ENCODE data around the gene PDE6H.

The PDE6H gene

GRCh38 chr12:15001733-15002382, 29.0 kb downstream of the PDE6H start:
- Histone ChIP-seq H3K79me2 (ENCODE audit: control insufficient read depth, insufficient read depth, low read length, poor library complexity) (no peaks in the 10 kb centered on the region), H3K4ac (ENCODE audit: low read depth, low read length) (no peak overlapping the region), H4K12ac (ENCODE audit: low read depth, low read length) (no peak overlapping the region), H3K27ac (ENCODE audit: low read depth, low read length) (no peak overlapping the region), H4K91ac (ENCODE audit: low read depth, low read length) (no peak overlapping the region), H3K79me1 (ENCODE audit: low read length) (peaks cover 5% of the 10 kb centered on the region), H2AK5ac (ENCODE audit: low read length) (no peak overlapping the region), H3K23ac (ENCODE audit: low read length) (no peak overlapping the region), H3K4me3 (ENCODE audit: low read depth, low read length) (no peak overlapping the region), H3K18ac (ENCODE audit: low read length) (no peak overlapping the region), H3K4me2 (ENCODE audit: low read length) (no peak overlapping the region), H3K14ac (ENCODE audit: low read length) (no peak overlapping the region), H3K27me3 (ENCODE audit: insufficient read depth, low read length) (no peaks in the 10 kb centered on the region), H2BK5ac (ENCODE audit: low read depth, low read length, poor library complexity) (no peak overlapping the region), H3K36me3 (ENCODE audit: control insufficient read depth in 1 of 2, insufficient read depth in 2 of 2, low read length in 2 of 2) (no peaks in the 10 kb centered on the region), H3K4me1 (ENCODE audit: control insufficient read depth in 1 of 2, insufficient read depth in 2 of 2, low read length in 2 of 2) (peaks cover 0 to 10% of the 10 kb centered on the region in 2 experiments), H4K8ac (ENCODE audit: low read depth, low read length) (peak overlapping the region; percentile 43), H2BK120ac (ENCODE audit: insufficient read depth, low read length, poor library complexity) (peak overlapping the region; percentile 35), H2AFZ (ENCODE audit: insufficient read depth, low read length, poor library complexity) (no peak overlapping the region), H2BK12ac (ENCODE audit: low read length) (no peak overlapping the region), H3K9ac (ENCODE audit: low read length) (no peak overlapping the region), H3K9me3 (ENCODE audit: insufficient read depth, low read depth, low read length) (no peaks in the 10 kb centered on the region)
- no CpG with 5 or more reads among the region's 6 CpGs for WGBS (ENCODE audit: extremely low coverage, insufficient coverage, insufficient read length)
- DNase-seq, result peak in 1 of 2 donors; percentile 8

DNA sequence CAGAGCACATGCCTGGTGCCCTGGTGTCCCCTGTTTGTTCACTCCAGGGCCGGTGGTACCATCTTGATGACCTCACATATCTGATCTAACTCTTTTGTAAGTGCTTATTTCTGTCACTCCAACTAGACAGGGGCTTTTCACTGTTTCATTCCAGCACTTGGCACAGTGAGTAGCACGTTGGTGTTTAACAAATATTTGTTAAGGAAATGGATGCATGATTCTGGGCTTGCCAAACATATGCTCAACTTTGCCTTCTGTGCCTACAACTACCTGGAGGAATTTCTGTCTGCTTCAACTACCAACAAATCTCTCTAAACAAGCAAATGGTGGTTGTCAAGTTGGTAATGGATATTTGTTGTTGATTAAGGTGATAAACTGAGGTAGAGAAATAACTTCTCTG, 31.6 kb downstream of the PDE6H start:
- H3K4me1 ChIP-seq (ENCODE audit: control insufficient read depth in 1 of 2, insufficient read depth in 2 of 2, low read length in 2 of 2), result peaks cover 0 to 10% of the 10 kb centered on the region in 2 experiments
- H3K36me3 ChIP-seq (ENCODE audit: control insufficient read depth in 1 of 2, insufficient read depth in 2 of 2, low read length in 2 of 2), result no peaks in the 10 kb centered on the region
- H3K18ac ChIP-seq (ENCODE audit: low read length), result no peak overlapping the region
- no peak overlapping the region for H2BK12ac ChIP-seq (ENCODE audit: low read length)
- no peaks in the 10 kb centered on the region for H3K79me2 ChIP-seq (ENCODE audit: control insufficient read depth, insufficient read depth, low read length, poor library complexity)
- no peaks in the 10 kb centered on the region for H3K9me3 ChIP-seq (ENCODE audit: insufficient read depth, low read depth, low read length)
- no peak overlapping the region for H2AFZ ChIP-seq (ENCODE audit: insufficient read depth, low read length, poor library complexity)
- no peak overlapping the region for H3K23ac ChIP-seq (ENCODE audit: low read length)
- H4K12ac ChIP-seq (ENCODE audit: low read depth, low read length), result no peak overlapping the region
- no peaks in the 10 kb centered on the region for H3K27me3 ChIP-seq (ENCODE audit: insufficient read depth, low read length)
- no peak overlapping the region for H4K8ac ChIP-seq (ENCODE audit: low read depth, low read length)
- no peak overlapping the region for H3K9ac ChIP-seq (ENCODE audit: low read length)
- no peak overlapping the region for H3K4me3 ChIP-seq (ENCODE audit: low read depth, low read length)
- DNase-seq, result no peak
- no peak overlapping the region for H2BK120ac ChIP-seq (ENCODE audit: insufficient read depth, low read length, poor library complexity)
- no CpG with 5 or more reads among the region's 2 CpGs for WGBS (ENCODE audit: extremely low coverage, insufficient coverage, insufficient read length)
- peak overlapping the region; percentile 33 for H3K4me2 ChIP-seq (ENCODE audit: low read length)
- H2BK5ac ChIP-seq (ENCODE audit: low read depth, low read length, poor library complexity), result no peak overlapping the region
- no peak overlapping the region for H4K91ac ChIP-seq (ENCODE audit: low read depth, low read length)
- no peak overlapping the region for H2AK5ac ChIP-seq (ENCODE audit: low read length)
- H3K27ac ChIP-seq (ENCODE audit: low read depth, low read length), result no peak overlapping the region
- H3K79me1 ChIP-seq (ENCODE audit: low read length), result peaks cover 5% of the 10 kb centered on the region
- no peak overlapping the region for H3K14ac ChIP-seq (ENCODE audit: low read length)
- no peak overlapping the region for H3K4ac ChIP-seq (ENCODE audit: low read depth, low read length)

GRCh38 chr12:15005064-15005463, 32.2 kb downstream of the PDE6H start:
- no peak overlapping the region for H3K9ac ChIP-seq (ENCODE audit: low read length)
- H3K27ac ChIP-seq (ENCODE audit: low read depth, low read length), result no peak overlapping the region
- no peak overlapping the region for H3K4ac ChIP-seq (ENCODE audit: low read depth, low read length)
- no peak overlapping the region for H3K23ac ChIP-seq (ENCODE audit: low read length)
- no peak overlapping the region for H3K4me3 ChIP-seq (ENCODE audit: low read depth, low read length)
- no peak overlapping the region for H2BK120ac ChIP-seq (ENCODE audit: insufficient read depth, low read length, poor library complexity)
- no peaks in the 10 kb centered on the region for H3K79me2 ChIP-seq (ENCODE audit: control insufficient read depth, insufficient read depth, low read length, poor library complexity)
- peaks cover 5% of the 10 kb centered on the region for H3K79me1 ChIP-seq (ENCODE audit: low read length)
- no peak overlapping the region for H3K4me2 ChIP-seq (ENCODE audit: low read length)
- H3K9me3 ChIP-seq (ENCODE audit: insufficient read depth, low read depth, low read length), result no peaks in the 10 kb centered on the region
- H3K36me3 ChIP-seq (ENCODE audit: control insufficient read depth in 1 of 2, insufficient read depth in 2 of 2, low read length in 2 of 2), result no peaks in the 10 kb centered on the region
- no peak overlapping the region for H4K8ac ChIP-seq (ENCODE audit: low read depth, low read length)
- H3K4me1 ChIP-seq (ENCODE audit: control insufficient read depth in 1 of 2, insufficient read depth in 2 of 2, low read length in 2 of 2), result peaks cover 0 to 10% of the 10 kb centered on the region in 2 experiments
- no peak overlapping the region for H2BK12ac ChIP-seq (ENCODE audit: low read length)
- H2AK5ac ChIP-seq (ENCODE audit: low read length), result no peak overlapping the region
- H2AFZ ChIP-seq (ENCODE audit: insufficient read depth, low read length, poor library complexity), result no peak overlapping the region
- no peak overlapping the region for H4K91ac ChIP-seq (ENCODE audit: low read depth, low read length)
- no peak overlapping the region for H3K14ac ChIP-seq (ENCODE audit: low read length)
- H3K27me3 ChIP-seq (ENCODE audit: insufficient read depth, low read length), result no peaks in the 10 kb centered on the region
- H2BK5ac ChIP-seq (ENCODE audit: low read depth, low read length, poor library complexity), result no peak overlapping the region
- H4K12ac ChIP-seq (ENCODE audit: low read depth, low read length), result no peak overlapping the region
- no peak overlapping the region for H3K18ac ChIP-seq (ENCODE audit: low read length)
- no peak for DNase-seq

GRCh38 chr12:15007551-15007950, 34.7 kb downstream of the PDE6H start:
- WGBS (ENCODE audit: extremely low coverage, insufficient coverage, insufficient read length), result no CpG with 5 or more reads among the region's 3 CpGs
- Histone ChIP-seq H3K4me2 (ENCODE audit: low read length) (no peak overlapping the region), H2BK5ac (ENCODE audit: low read depth, low read length, poor library complexity) (no peak overlapping the region), H3K4me1 (ENCODE audit: control insufficient read depth in 1 of 2, insufficient read depth in 2 of 2, low read length in 2 of 2) (peaks cover 0 to 7% of the 10 kb centered on the region in 2 experiments), H3K27me3 (ENCODE audit: insufficient read depth, low read length) (no peaks in the 10 kb centered on the region), H3K79me2 (ENCODE audit: control insufficient read depth, insufficient read depth, low read length, poor library complexity) (no peaks in the 10 kb centered on the region), H4K8ac (ENCODE audit: low read depth, low read length) (no peak overlapping the region), H2AK5ac (ENCODE audit: low read length) (no peak overlapping the region), H3K27ac (ENCODE audit: low read depth, low read length) (no peak overlapping the region), H4K12ac (ENCODE audit: low read depth, low read length) (no peak overlapping the region), H3K36me3 (ENCODE audit: control insufficient read depth in 1 of 2, insufficient read depth in 2 of 2, low read length in 2 of 2) (no peaks in the 10 kb centered on the region), H3K18ac (ENCODE audit: low read length) (no peak overlapping the region), H3K4ac (ENCODE audit: low read depth, low read length) (no peak overlapping the region), H3K9me3 (ENCODE audit: insufficient read depth, low read depth, low read length) (no peaks in the 10 kb centered on the region), H3K23ac (ENCODE audit: low read length) (no peak overlapping the region), H2AFZ (ENCODE audit: insufficient read depth, low read length, poor library complexity) (no peak overlapping the region), H3K79me1 (ENCODE audit: low read length) (peaks cover 3% of the 10 kb centered on the region), H4K91ac (ENCODE audit: low read depth, low read length) (no peak overlapping the region), H2BK120ac (ENCODE audit: insufficient read depth, low read length, poor library complexity) (no peak overlapping the region), H3K4me3 (ENCODE audit: low read depth, low read length) (no peak overlapping the region), H3K9ac (ENCODE audit: low read length) (no peak overlapping the region), H3K14ac (ENCODE audit: low read length) (no peak overlapping the region), H2BK12ac (ENCODE audit: low read length) (peak overlapping the region; percentile 49)
- DNase-seq, result no peak
